HepG2 (cell line): Measurements from ENCODE around the gene RNPEPL1. TPM values are rescaled to one million over a fixed set of nuclear protein-coding genes. Genes with fewer than 3 reads are reported as not detected.
A peak's percentile ranks its signal among the peaks of the same experiment; 100 is the strongest.

ENCODE experiments used
- ATAC-seq: fragments of 200-7000 bp; cut with Tn5 transposase; 3 replicates; pipeline ENCODE4 v1.9.1; 2020; ENCODE audit warnings: mild to moderate bottlenecking, moderate library complexity
- BruUV-seq: library from RNA; stranded (reverse); fragments of 400-500 nt; replicated peaks from 2 replicates; lab custom pipeline; 2021; lab: Mats Ljungman, UMichigan
- CTCF ChIA-PET: fragments of 300-600 bp; formaldehyde crosslinking; extraction: SDS; loops from one replicate; lab custom pipeline; 2021; ENCODE audit warnings: low total read pairs, inconsistent platforms, low intra/inter-chr PET ratio; lab: Yijun Ruan, JAX
- POLR2A ChIA-PET: fragments of 350-600 bp; sonication (Branson Sonifier 250); formaldehyde crosslinking; loops from one replicate; lab custom pipeline; 2020; ENCODE audit warnings: antibody characterized with exemption, inconsistent platforms; lab: Yijun Ruan, JAX
- DNase-seq: peaks from one replicate; pipeline ENCODE4 v3.0.0-alpha.2; 2015; ENCODE audit warnings: low spot score
- FAIRE-seq: peaks from 3 replicates; lab custom pipeline; 2011; peaks lifted over from hg19 to GRCh38; lab: Jason Lieb, UNC
- H2AFZ ChIP-seq: one replicate; pipeline ENCODE4 v1.6.1; 2011; ENCODE audit warnings: low read length, inconsistent platforms
- H3K27ac ChIP-seq: fragments of 300-600 bp; 3 replicates; pipeline ENCODE4 v1.8.0; 2011; ENCODE audit warnings: mixed run types, mild to moderate bottlenecking, mixed read lengths, low read length, inconsistent platforms; ENCODE audit not compliant: insufficient read depth; ENCODE audit errors: extremely low read length
- H3K27me3 ChIP-seq, 2 experiments: fragments of 200-600 bp in 1 of 2; 2 replicates in 1 of 2; 3 replicates in 1 of 2; pipeline versions ENCODE4 v1.6.0 to v1.8.0; 2011; ENCODE audit warnings: low read length in 2 of 2, mild to moderate bottlenecking in 2 of 2, moderate library complexity in 2 of 2, inconsistent platforms in 1 of 2; ENCODE audit not compliant: insufficient read depth in 2 of 2, control insufficient read depth in 1 of 2
- H3K36me3 ChIP-seq, 2 experiments: fragments of 200-600 bp in 1 of 2; replicated peaks in 1 of 2; 2 replicates in 1 of 2; 3 replicates in 1 of 2; pipeline versions ENCODE4 v1.5.1 to v1.8.0; 2011; ENCODE audit warnings: low read length in 2 of 2, inconsistent platforms in 1 of 2; ENCODE audit not compliant: insufficient read depth in 2 of 2, control insufficient read depth in 1 of 2
- H3K4me1 ChIP-seq: 2 replicates; pipeline ENCODE4 v1.5.1; 2012; ENCODE audit warnings: low read length, inconsistent platforms; ENCODE audit not compliant: insufficient read depth
- H3K4me2 ChIP-seq: 2 replicates; pipeline ENCODE4 v1.6.0; 2011; ENCODE audit warnings: low read depth, low read length, inconsistent platforms
- H3K4me3 ChIP-seq, 3 experiments: fragments of 200-600 bp in 1 of 3; sonication (generic), shearing (Covaris generic) in 1 of 3; replicated peaks in 1 of 3; 2 replicates each; pipeline ENCODE4 v1.5.1; 2011 to 2016; ENCODE audit warnings: low read length in 3 of 3, inconsistent platforms in 2 of 3, low read depth in 2 of 3, mild to moderate bottlenecking in 2 of 3, control low read depth in 1 of 3, mixed read lengths in 1 of 3; ENCODE audit not compliant: insufficient read depth in 1 of 3
- H3K79me2 ChIP-seq: one replicate; pipeline ENCODE4 v1.6.1; 2011; ENCODE audit warnings: low read length, inconsistent platforms; ENCODE audit not compliant: insufficient read depth
- H3K9ac ChIP-seq: 2 replicates; pipeline ENCODE4 v1.6.0; 2011; ENCODE audit warnings: mild to moderate bottlenecking, low read depth, low read length, inconsistent platforms; ENCODE audit not compliant: insufficient read depth
- H3K9me3 ChIP-seq: 2 replicates; pipeline ENCODE4 v1.5.1; 2012; ENCODE audit warnings: mild to moderate bottlenecking, low read length
- H4K20me1 ChIP-seq: 2 replicates; pipeline ENCODE4 v1.6.0; 2011; ENCODE audit warnings: inconsistent platforms, mild to moderate bottlenecking, low read length, moderate library complexity; ENCODE audit not compliant: insufficient read depth
- AGO1 ChIP-seq: fragments of 200-400 bp; formaldehyde crosslinking; IDR thresholded peaks from 2 replicates; pipeline ENCODE4 v1.6.1; 2017; ENCODE audit warnings: mild to moderate bottlenecking, low read depth, low read length, moderate library complexity; ENCODE audit not compliant: poor library complexity, severe bottlenecking
- AGO2 ChIP-seq: fragments of 200-400 bp; formaldehyde crosslinking; optimal IDR thresholded peaks from 2 replicates; pipeline ENCODE3; 2017; ENCODE audit warnings: mild to moderate bottlenecking, low read depth, low read length, moderate library complexity
- ATAD3A ChIP-seq: sonication (generic); formaldehyde crosslinking; IDR thresholded peaks from 2 replicates; pipeline ENCODE4 v1.4.0; 2020; ENCODE audit warnings: missing genetic modification reagents
- CREB1 ChIP-seq, 2 experiments: fragments of 450-650 bp in 1 of 2; IDR thresholded peaks; 2 replicates each; pipeline ENCODE4 v1.6.1; 2016 to 2017; ENCODE audit warnings: control low read depth in 1 of 2, mild to moderate bottlenecking in 1 of 2, missing compliant biosample characterization in 1 of 2, missing genetic modification characterization in 1 of 2
- HNF4A ChIP-seq: sonication (generic); formaldehyde crosslinking; IDR thresholded peaks from 2 replicates; pipeline ENCODE4 v1.4.0; 2020; ENCODE audit warnings: missing genetic modification reagents
- MZF1 ChIP-seq: sonication (generic); formaldehyde crosslinking; IDR thresholded peaks from 2 replicates; pipeline ENCODE4 v1.8.1; 2023; ENCODE audit warnings: mild to moderate bottlenecking, missing genetic modification reagents, borderline replicate concordance
- REST ChIP-seq, 2 experiments: IDR thresholded peaks; 2 replicates each; pipeline ENCODE4 v1.6.1; 2011 to 2012; ENCODE audit warnings: low read length in 2 of 2, borderline replicate concordance in 1 of 2, low read depth in 1 of 2, mild to moderate bottlenecking in 1 of 2, moderate library complexity in 1 of 2
- SOX5 ChIP-seq: IDR thresholded peaks from 2 replicates; pipeline ENCODE4 v1.6.1; 2016; ENCODE audit warnings: borderline replicate concordance
- ZBTB1 ChIP-seq: sonication (generic); formaldehyde crosslinking; IDR thresholded peaks from 2 replicates; pipeline ENCODE4 v1.4.0; 2020; ENCODE audit warnings: missing genetic modification reagents, borderline replicate concordance
- ZBTB20 ChIP-seq: sonication (generic); formaldehyde crosslinking; IDR thresholded peaks from 2 replicates; pipeline ENCODE4 v1.8.1; 2023; ENCODE audit warnings: missing genetic modification reagents, low read depth, mild to moderate bottlenecking, borderline replicate concordance
- ZMYM2 ChIP-seq: sonication (generic); formaldehyde crosslinking; IDR thresholded peaks from 2 replicates; pipeline ENCODE4 v1.8.0; 2022; ENCODE audit warnings: mild to moderate bottlenecking, missing genetic modification reagents
- ZNF263 ChIP-seq: sonication (generic); formaldehyde crosslinking; IDR thresholded peaks from 2 replicates; pipeline ENCODE4 v1.4.0; 2020; ENCODE audit warnings: missing genetic modification reagents
- WGBS: methylation state at CpG from one replicate; pipeline ENCODE4 v1.1.6; 2017; ENCODE audit warnings: low lambda C conversion rate; 5-methylcytosine and 5-hydroxymethylcytosine counted together
- in situ Hi-C: cut with HindIII; loops from 2 replicates; pipeline ENCODE4 v1.10.0; 2017; ENCODE audit warnings: low pct_unique_long_range_greater_than_20kb; ENCODE audit not compliant: extremely low pct_ligation_motif_present
- intact Hi-C: fragments of 100-400 bp; cut with micrococcal nuclease; formaldehyde crosslinking; loops from one replicate; pipeline ENCODE4 v1.10.0; 2022; ENCODE audit not compliant: unreplicated experiment
- polyA plus RNA-seq, 8 experiments: library from polyadenylated mRNA; depleted of rRNA in 3 of 8; stranded (reverse) in 7 of 8; unstranded in 1 of 8; fragments of >200 nt; fragmentation: Illumina TruSeq in 4 of 8; extraction: Trizol in 4 of 8; gene quantifications; 2 replicates each; pipeline versions ENCODE4 v1.2.1 to v1.2.3, GENCODE V29; 2011 to 2016; ENCODE audit warnings: low read depth in 4 of 8, missing spikeins in 1 of 8, mixed read lengths in 1 of 8; ENCODE audit not compliant: insufficient read depth in 1 of 8
- total RNA-seq, 5 experiments: library from RNA; depleted of rRNA; stranded (reverse); fragments of >200 nt; fragmentation: Illumina TruSeq; extraction: Trizol; gene quantifications; 2 replicates each; pipeline ENCODE4 v1.2.3, GENCODE V29; 2016; ENCODE audit warnings: low read depth in 1 of 5
- TF ChIP-seq, protein P1 (sequence below): sonication (generic); formaldehyde crosslinking; IDR thresholded peaks from 2 replicates; pipeline ENCODE4 v1.5.1; 2020; ENCODE audit warnings: missing genetic modification reagents, mild to moderate bottlenecking, borderline replicate concordance
- TF ChIP-seq, protein P2 (sequence below): sonication (generic); formaldehyde crosslinking; IDR thresholded peaks from 2 replicates; pipeline ENCODE4 v1.8.1; 2023; ENCODE audit warnings: missing genetic modification reagents, mild to moderate bottlenecking, borderline replicate concordance

RNPEPL1 gene
- total and polyA plus RNA-seq, 2 of the 13 experiments (the other 11 are each of a cell fraction or from before 2014, with no cell fraction given), result 13.0 to 18.0 TPM

DNA sequence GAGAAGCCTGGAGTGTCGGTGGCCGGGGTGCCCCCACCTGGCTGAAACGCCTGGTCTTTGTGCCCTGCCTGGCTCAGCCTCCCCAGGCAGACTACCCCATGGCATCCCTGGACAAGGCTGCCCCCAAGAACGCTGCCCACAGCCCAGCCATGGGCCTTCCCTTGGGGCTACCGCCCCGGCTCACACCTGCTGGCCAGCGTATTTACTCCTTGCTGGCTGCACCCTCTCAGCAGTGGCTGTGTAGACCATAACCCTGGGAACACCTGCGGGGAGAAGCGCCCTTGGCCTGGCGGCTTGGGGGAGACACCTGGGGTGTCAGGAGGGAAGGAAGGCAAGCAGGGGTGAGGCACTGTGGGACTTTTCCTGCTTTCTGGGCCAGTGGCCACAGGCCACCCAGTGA lies 35.6 kb downstream of the RNPEPL1 start (continued):
- TF ChIP-seq AGO1, result peak; percentile 29
- TF ChIP-seq AGO2, result peak; percentile 54

- H3K4me2 ChIP-seq, result peak overlapping the region; percentile 91
- BruUV-seq, result TSS peak; percentile 95
- FAIRE-seq, result peak; percentile 95
- H3K36me3 ChIP-seq, result no peaks in the 10 kb centered on the region
- peak overlapping the region; percentile 78 for H3K9ac ChIP-seq
- POLR2A ChIA-PET, result interaction anchor here (0.8 to 9.7 kb wide), 14 partner anchors 8 to 270 kb away, joined by 3 to 147 read pairs (median 4); partner anchors contain the start of genes CAPN10, DUSP28, GPR35 and RNPEPL1
- H3K27me3 ChIP-seq, result no peaks in the 10 kb centered on the region
- in situ Hi-C loops (no loop called here), intact Hi-C loops (loop anchor here (1.0 to 10.0 kb wide), 2 partner anchors 18 to 230 kb away; partner anchors contain the start of gene CAPN10)
- ATAC-seq, result peak; percentile 90
- WGBS, result 2% methylated on average over 9 of the region's 11 CpGs
- H3K27ac ChIP-seq, result peak overlapping the region; percentile 91
- CTCF ChIA-PET, result interaction anchor here (0.9 to 1.6 kb wide), 5 partner anchors 18 to 91 kb away, joined by 3 to 7 read pairs (median 4); partner anchors contain the start of genes CAPN10 and GPR35
- peaks cover 70% of the 10 kb centered on the region for H3K4me1 ChIP-seq
- H4K20me1 ChIP-seq, result 0 out of 2 replicates have a peak, but pooled peaks cover 7% of the 10 kb centered on the region
- peaks cover 41% of the 10 kb centered on the region for H3K79me2 ChIP-seq
- H3K4me3 ChIP-seq, result peak overlapping the region; percentile 66 to 74 (median 68)
- H2AFZ ChIP-seq, result peak overlapping the region; percentile 20
- no peaks in the 10 kb centered on the region for H3K9me3 ChIP-seq
- DNase-seq, result peak; percentile 96
- TF ChIP-seq ZBTB1 (CRISPR knock-in tag) (no peak), MZF1 (no peak), ATAD3A (no peak), CREB1 (IDR thresholded peaks at IDR 0.05) (no peak), CREB1 (CRISPR knock-in tag; IDR thresholded peaks at IDR 0.05) (no peak), ZMYM2 (CRISPR knock-in tag) (no peak), REST (IDR thresholded peaks at IDR 0.05; ENCODE audit: borderline replicate concordance in 1 of 2, low read depth in 1 of 2, low read length in 2 of 2) (peak in 1 of 2 experiments; percentile 89; a peak in 2 of 4 replicates), ZNF263 (CRISPR knock-in tag) (peak; percentile 54), SOX5 (peak; percentile 75; the same call in 1 of the 2 replicates), HNF4A (CRISPR knock-in tag) (peak; percentile 66), ZBTB20 (no peak; the same call in 1 of the 2 replicates)
- TF ChIP-seq, protein P1, sequence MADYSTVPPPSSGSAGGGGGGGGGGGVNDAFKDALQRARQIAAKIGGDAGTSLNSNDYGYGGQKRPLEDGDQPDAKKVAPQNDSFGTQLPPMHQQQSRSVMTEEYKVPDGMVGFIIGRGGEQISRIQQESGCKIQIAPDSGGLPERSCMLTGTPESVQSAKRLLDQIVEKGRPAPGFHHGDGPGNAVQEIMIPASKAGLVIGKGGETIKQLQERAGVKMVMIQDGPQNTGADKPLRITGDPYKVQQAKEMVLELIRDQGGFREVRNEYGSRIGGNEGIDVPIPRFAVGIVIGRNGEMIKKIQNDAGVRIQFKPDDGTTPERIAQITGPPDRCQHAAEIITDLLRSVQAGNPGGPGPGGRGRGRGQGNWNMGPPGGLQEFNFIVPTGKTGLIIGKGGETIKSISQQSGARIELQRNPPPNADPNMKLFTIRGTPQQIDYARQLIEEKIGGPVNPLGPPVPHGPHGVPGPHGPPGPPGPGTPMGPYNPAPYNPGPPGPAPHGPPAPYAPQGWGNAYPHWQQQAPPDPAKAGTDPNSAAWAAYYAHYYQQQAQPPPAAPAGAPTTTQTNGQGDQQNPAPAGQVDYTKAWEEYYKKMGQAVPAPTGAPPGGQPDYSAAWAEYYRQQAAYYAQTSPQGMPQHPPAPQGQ (CRISPR knock-in tag), result 0 out of 2 replicates have a peak, but pooled peaks have one; percentile 31
- TF ChIP-seq, protein P2, sequence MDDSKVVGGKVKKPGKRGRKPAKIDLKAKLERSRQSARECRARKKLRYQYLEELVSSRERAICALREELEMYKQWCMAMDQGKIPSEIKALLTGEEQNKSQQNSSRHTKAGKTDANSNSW (CRISPR knock-in tag), result 0 out of 2 replicates have a peak, but pooled peaks have one; percentile 15
These were observed 36.1 kb downstream of the RNPEPL1 start for GRCh38 chr2:240604291-240604938.
